Skeletal muscle satellite cell (primary cell): ENCODE measurements around the gene DIS3L2.

Experiments
- H3K27me3 ChIP-seq: 2 replicates; pipeline ENCODE4 v1.7.0; 2013; ENCODE audit warnings: low read length; ENCODE audit not compliant: control insufficient read depth, insufficient read depth
- H3K36me3 ChIP-seq: 2 replicates; pipeline ENCODE4 v1.7.0; 2013; ENCODE audit warnings: mild to moderate bottlenecking, control low read depth, low read length; ENCODE audit not compliant: insufficient read depth
- H3K4me1 ChIP-seq: 2 replicates; pipeline ENCODE4 v1.7.0; 2013; ENCODE audit warnings: low read length; ENCODE audit not compliant: control insufficient read depth, insufficient read depth
- H3K4me2 ChIP-seq: 2 replicates; pipeline ENCODE4 v1.7.0; 2013; ENCODE audit warnings: mild to moderate bottlenecking, low read length
- H3K4me3 ChIP-seq: 2 replicates; pipeline ENCODE4 v1.7.0; 2013; ENCODE audit warnings: low read length
- H3K9ac ChIP-seq: 2 replicates; pipeline ENCODE4 v1.7.0; 2013; ENCODE audit warnings: mild to moderate bottlenecking, low read depth, low read length, moderate library complexity
- H3K9me3 ChIP-seq: replicated peaks from 2 replicates; pipeline ENCODE4 v1.7.0; 2013; ENCODE audit warnings: mild to moderate bottlenecking, control low read depth, low read length

Gene DIS3L2

DNA sequence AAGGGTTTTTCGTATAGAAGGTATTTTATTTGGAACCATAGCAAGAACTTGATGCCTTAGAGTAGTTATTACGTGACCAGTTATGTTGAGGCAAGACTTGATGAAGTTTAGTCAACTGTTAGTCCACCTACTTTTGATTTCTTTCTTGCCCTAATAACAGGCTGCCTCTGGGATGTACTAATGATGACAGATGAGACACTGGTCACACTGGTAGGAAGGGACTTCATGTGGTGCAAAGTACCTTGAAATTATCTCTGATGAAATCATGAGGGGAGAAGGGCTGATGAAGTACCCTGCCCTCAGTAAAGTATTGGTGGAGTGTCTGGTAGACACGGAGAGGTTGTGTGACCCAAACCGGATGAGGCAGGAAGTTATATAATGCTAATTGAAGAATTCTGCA, 5.4 kb downstream of the DIS3L2 start:
- Histone ChIP-seq H3K4me3 (no peak overlapping the region), H3K27me3 (no peaks in the 10 kb centered on the region), H3K4me1 (no peaks in the 10 kb centered on the region), H3K4me2 (no peak overlapping the region), H3K36me3 (no peaks in the 10 kb centered on the region), H3K9me3 (no peaks in the 10 kb centered on the region), H3K9ac (no peak overlapping the region)

GRCh38 chr2:231968820-231969219, 7.3 kb downstream of the DIS3L2 start:
- Histone ChIP-seq H3K9me3 (no peaks in the 10 kb centered on the region), H3K4me1 (no peaks in the 10 kb centered on the region), H3K36me3 (no peaks in the 10 kb centered on the region), H3K9ac (no peak overlapping the region), H3K27me3 (no peaks in the 10 kb centered on the region), H3K4me3 (no peak overlapping the region), H3K4me2 (no peak overlapping the region)

DNA sequence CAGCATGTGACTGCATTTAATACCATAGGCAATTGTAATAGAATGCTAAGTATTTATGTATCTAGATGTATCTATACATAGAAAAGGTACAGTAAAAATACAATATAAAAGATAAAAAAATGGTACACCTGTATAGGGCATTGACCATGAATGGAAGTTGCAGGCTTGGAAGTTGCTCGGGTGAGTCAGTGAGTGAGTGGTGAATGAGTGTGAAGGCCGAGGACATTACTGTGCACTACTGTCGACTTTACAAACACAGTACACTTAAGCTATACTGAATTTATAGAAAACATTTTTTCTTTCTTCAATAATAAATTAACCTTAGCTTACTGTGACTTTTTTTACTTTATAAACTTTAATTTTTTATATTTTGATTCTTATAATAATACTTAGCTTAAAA, 8.9 kb downstream of the DIS3L2 start:
- Histone ChIP-seq H3K9ac (no peak overlapping the region), H3K27me3 (no peaks in the 10 kb centered on the region), H3K9me3 (no peaks in the 10 kb centered on the region), H3K4me3 (no peak overlapping the region), H3K4me1 (no peaks in the 10 kb centered on the region), H3K4me2 (no peak overlapping the region), H3K36me3 (no peaks in the 10 kb centered on the region)

- no peak overlapping the region for H3K4me2 ChIP-seq
- no peaks in the 10 kb centered on the region for H3K9me3 ChIP-seq
Measured at GRCh38 chr2:231975001-231975400, 13.5 kb downstream of the DIS3L2 start.

DNA sequence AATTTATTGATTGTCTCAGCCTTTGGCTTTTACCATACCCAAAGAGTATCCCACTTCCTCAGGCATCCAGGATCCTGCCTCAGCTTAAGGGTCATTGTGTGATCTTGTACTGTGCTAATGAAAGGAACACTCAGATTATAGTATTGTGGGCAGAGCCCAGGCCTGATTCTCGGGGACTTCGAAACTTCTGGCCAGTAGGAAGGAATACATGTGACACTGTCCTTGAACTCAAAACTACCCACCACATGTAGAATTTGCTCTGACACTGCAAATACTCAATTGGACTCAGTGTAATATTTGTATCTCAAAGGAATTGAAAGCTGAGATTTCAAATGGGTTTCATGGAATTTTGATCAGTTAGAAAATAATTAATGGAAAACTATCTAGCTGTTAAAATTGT, 15.9 kb downstream of the DIS3L2 start:
- Histone ChIP-seq H3K9me3 (no peaks in the 10 kb centered on the region), H3K9ac (no peak overlapping the region)

More at GRCh38 chr2:231975001-231975400, 13.5 kb downstream of the DIS3L2 start:
- Histone ChIP-seq H3K4me1 (no peaks in the 10 kb centered on the region), H3K27me3 (no peaks in the 10 kb centered on the region), H3K4me3 (no peak overlapping the region), H3K36me3 (no peaks in the 10 kb centered on the region), H3K9ac (no peak overlapping the region)

GRCh38 chr2:231984992-231985391, 23.5 kb downstream of the DIS3L2 start:
- no peak overlapping the region for H3K4me3 ChIP-seq
- H3K4me1 ChIP-seq, result no peaks in the 10 kb centered on the region
- H3K9me3 ChIP-seq, result no peaks in the 10 kb centered on the region
- no peak overlapping the region for H3K4me2 ChIP-seq
- H3K36me3 ChIP-seq, result no peaks in the 10 kb centered on the region
- H3K9ac ChIP-seq, result no peak overlapping the region
- no peaks in the 10 kb centered on the region for H3K27me3 ChIP-seq

More for the DNA sequence above, 15.9 kb downstream of the DIS3L2 start:
- no peaks in the 10 kb centered on the region for H3K36me3 ChIP-seq
- H3K4me3 ChIP-seq, result no peak overlapping the region
- H3K27me3 ChIP-seq, result no peaks in the 10 kb centered on the region
- H3K4me1 ChIP-seq, result no peaks in the 10 kb centered on the region
- H3K4me2 ChIP-seq, result no peak overlapping the region

GRCh38 chr2:231985823-231986261, 24.3 kb downstream of the DIS3L2 start:
- Histone ChIP-seq H3K9me3 (no peaks in the 10 kb centered on the region), H3K4me3 (no peak overlapping the region), H3K36me3 (no peaks in the 10 kb centered on the region), H3K27me3 (no peaks in the 10 kb centered on the region), H3K9ac (no peak overlapping the region), H3K4me1 (no peaks in the 10 kb centered on the region), H3K4me2 (no peak overlapping the region)

DNA sequence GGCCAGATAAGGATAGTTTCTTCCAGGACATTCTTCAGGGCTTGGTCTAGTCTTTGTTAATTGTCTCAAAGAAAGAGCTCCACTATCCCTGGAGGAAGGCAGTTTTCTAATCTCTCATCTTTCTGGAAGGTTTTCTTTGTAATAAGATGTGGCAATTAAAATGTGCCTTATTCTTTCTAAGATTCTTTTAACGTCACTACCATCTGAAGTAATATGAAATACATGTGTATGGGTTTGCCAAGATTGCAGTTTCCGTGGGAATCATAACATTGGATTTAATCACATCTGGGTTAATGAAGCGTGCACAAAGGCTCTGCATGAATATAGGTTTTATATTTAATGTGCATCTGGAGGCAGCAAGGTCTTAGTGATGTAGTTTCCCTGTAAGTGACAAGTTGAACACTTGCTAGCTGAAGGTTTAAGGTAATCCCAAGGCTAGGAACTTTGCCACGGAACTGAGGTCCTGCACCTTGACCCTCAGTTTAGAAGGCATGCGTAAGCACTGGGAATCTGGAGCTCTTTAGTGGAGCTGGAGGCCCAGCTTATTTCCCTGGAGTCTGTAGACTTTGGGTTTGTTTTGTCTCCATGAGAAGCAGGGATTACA, 25.7 kb downstream of the DIS3L2 start:
- Histone ChIP-seq H3K27me3 (no peaks in the 10 kb centered on the region), H3K4me1 (peaks cover 8% of the 10 kb centered on the region), H3K4me2 (no peak overlapping the region), H3K9me3 (no peaks in the 10 kb centered on the region), H3K9ac (no peak overlapping the region), H3K36me3 (no peaks in the 10 kb centered on the region), H3K4me3 (no peak overlapping the region)

DNA sequence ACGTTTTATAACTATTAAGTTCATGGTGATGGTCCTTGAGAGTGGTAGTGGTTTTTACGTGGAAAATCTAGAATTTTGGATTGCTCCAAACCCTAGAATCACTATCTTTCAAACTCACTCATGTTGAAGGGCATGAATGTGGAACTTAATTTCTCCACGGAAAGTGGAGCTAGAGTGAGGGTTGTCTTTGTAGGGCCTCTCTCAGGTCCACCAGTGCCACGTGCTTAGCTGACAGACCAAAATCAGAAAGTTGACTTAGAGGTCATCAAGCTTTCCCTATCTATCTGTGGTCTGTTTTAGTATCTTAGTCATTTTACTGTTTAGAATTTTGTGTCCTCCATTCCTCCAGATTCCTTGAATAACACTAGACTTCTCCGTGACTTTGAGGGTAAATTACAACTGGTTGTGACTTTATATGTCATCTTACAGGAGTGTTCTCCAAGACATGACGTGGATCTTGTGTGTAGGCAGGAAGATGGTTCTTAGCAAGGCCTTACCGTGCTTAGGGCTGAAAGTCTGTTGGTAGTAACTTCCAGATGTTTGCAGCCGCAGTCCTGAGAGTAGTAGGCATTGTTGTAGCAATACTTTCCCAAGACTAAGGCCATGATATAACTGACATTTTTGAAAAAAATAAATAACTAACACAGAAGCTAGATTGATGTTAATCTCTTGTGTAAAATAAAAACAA, 26.8 kb downstream of the DIS3L2 start:
- H3K36me3 ChIP-seq, result no peaks in the 10 kb centered on the region
- H3K27me3 ChIP-seq, result no peaks in the 10 kb centered on the region
- no peak overlapping the region for H3K4me2 ChIP-seq
- H3K9me3 ChIP-seq, result no peaks in the 10 kb centered on the region
- peaks cover 8% of the 10 kb centered on the region for H3K4me1 ChIP-seq
- no peak overlapping the region for H3K4me3 ChIP-seq
- H3K9ac ChIP-seq, result no peak overlapping the region

GRCh38 chr2:231991664-231992063, 30.2 kb downstream of the DIS3L2 start:
- Histone ChIP-seq H3K4me1 (peaks cover 8% of the 10 kb centered on the region), H3K36me3 (no peaks in the 10 kb centered on the region), H3K9me3 (no peaks in the 10 kb centered on the region), H3K9ac (no peak overlapping the region), H3K27me3 (no peaks in the 10 kb centered on the region), H3K4me2 (no peak overlapping the region), H3K4me3 (no peak overlapping the region)

DNA sequence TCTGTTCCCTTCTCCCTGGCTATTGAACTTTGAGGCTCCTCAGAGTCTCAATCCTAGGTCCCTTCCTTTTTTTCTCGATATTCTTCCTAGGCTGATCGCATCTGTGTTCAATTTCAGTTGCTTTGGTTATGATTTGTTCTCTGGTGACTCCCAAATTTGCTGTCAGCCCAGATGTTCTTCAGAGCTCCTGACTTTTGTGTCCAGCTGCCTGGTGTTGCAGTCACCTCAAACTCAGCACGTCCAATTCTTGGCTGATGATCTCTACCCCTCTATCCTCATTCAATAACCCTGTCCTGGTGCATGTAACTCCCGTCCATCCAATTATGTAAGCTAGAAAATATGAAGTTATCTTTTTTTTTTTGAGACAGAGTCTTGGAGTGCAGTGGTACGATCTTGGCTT, 31.4 kb downstream of the DIS3L2 start:
- H3K9ac ChIP-seq, result no peak overlapping the region
- H3K4me2 ChIP-seq, result no peak overlapping the region
- no peaks in the 10 kb centered on the region for H3K9me3 ChIP-seq
- H3K27me3 ChIP-seq, result no peaks in the 10 kb centered on the region
- H3K4me3 ChIP-seq, result no peak overlapping the region
- H3K4me1 ChIP-seq, result peaks cover 8% of the 10 kb centered on the region
- no peaks in the 10 kb centered on the region for H3K36me3 ChIP-seq
